Natural killer cell treated with Interleukin-12 subunit alpha and Interleukin-12 subunit beta and Interleukin-15 and Interleukin-18, amount 100 ng/mL, for 72 hours (primary cell): Measurements from ENCODE around the gene RAP2A. TPM values are rescaled to one million over a fixed set of nuclear protein-coding genes. Genes with fewer than 3 reads are reported as not detected.

Experiments used
- ATAC-seq, 2 donors: fragments of 150-1000 bp; cut with Tn5 transposase in 1 of 2; sonication (Bioruptor Pico), chemical (Tn5 transposase) in 1 of 2; 2 replicates each; pipeline ENCODE4 v1.10.0; 2021
- DNase-seq: peaks from one replicate; pipeline ENCODE4 v3.0.0; 2022; ENCODE audit warnings: low spot score
- H3K27ac Mint-ChIP-seq, 2 donors: 1 replicate in 1 of 2; 2 replicates in 1 of 2; pipeline ENCODE4 v1.8.0; 2022; ENCODE audit warnings: mixed read lengths in 2 of 2, mild to moderate bottlenecking in 1 of 2, moderate library complexity in 1 of 2
- H3K27me3 Mint-ChIP-seq, 2 donors: 1 replicate in 1 of 2; 2 replicates in 1 of 2; pipeline ENCODE4 v1.8.0; 2022; ENCODE audit warnings: mixed read lengths in 2 of 2
- H3K36me3 Mint-ChIP-seq: one replicate; pipeline ENCODE4 v1.8.0; 2022; ENCODE audit warnings: mixed read lengths
- H3K4me1 Mint-ChIP-seq, 2 donors: 1 replicate in 1 of 2; 2 replicates in 1 of 2; pipeline ENCODE4 v1.8.0; 2022; ENCODE audit warnings: low read depth in 2 of 2, mixed read lengths in 2 of 2, mild to moderate bottlenecking in 1 of 2
- H3K4me3 Mint-ChIP-seq: one replicate; pipeline ENCODE4 v1.8.0; 2022; ENCODE audit warnings: mixed read lengths
- H3K9me3 Mint-ChIP-seq: 2 replicates; pipeline ENCODE4 v1.8.0; 2022; ENCODE audit warnings: mixed read lengths
- total RNA-seq, 2 donors: library from RNA; stranded (reverse); gene quantifications; one replicate each; pipeline ENCODE4 v1.2.3, GENCODE V29; 2022

RAP2A gene
- 10 to 100 TPM; 22.1 to 34.6 TPM for total RNA-seq

GRCh38 chr13:97433727-97434396 lies at the start of gene RAP2A:
Gene RAP2A (plus strand): TSS chr13:97434169. CDS start chr13:97434471, 302 bp downstream.
- H3K4me3 Mint-ChIP-seq: peak within 1 kb of the TSS; percentile 98
- H3K27me3 Mint-ChIP-seq: peaks cover 8 to 10% of the 10 kb centered on the region in 2 donors
- no peaks in the 10 kb centered on the region for H3K36me3 Mint-ChIP-seq
- H3K9me3 Mint-ChIP-seq: no peaks in the 10 kb centered on the region
- ATAC-seq: peak; percentile 80 to 81
- H3K27ac Mint-ChIP-seq: peak within 1 kb of the TSS; percentile 95
- peak; percentile 94 for DNase-seq
- peaks cover 21 to 28% of the 10 kb centered on the region in 2 donors for H3K4me1 Mint-ChIP-seq

- Mint-ChIP-seq H3K27me3 (no peaks in the 10 kb centered on the region), H3K27ac (no peak overlapping the region), H3K9me3 (no peaks in the 10 kb centered on the region), H3K36me3 (peaks cover 5% of the 10 kb centered on the region), H3K4me3 (no peak overlapping the region), H3K4me1 (peaks cover 20 to 21% of the 10 kb centered on the region in 2 donors)
- DNase-seq: no peak
- no peak for ATAC-seq
Observed at GRCh38 chr13:97384371-97384770, 49.6 kb upstream of the RAP2A start.

- peaks cover 20 to 21% of the 10 kb centered on the region in 2 donors for H3K4me1 Mint-ChIP-seq
- DNase-seq (no peak), ATAC-seq (no peak)
- H3K9me3 Mint-ChIP-seq: no peaks in the 10 kb centered on the region
- H3K27me3 Mint-ChIP-seq: no peaks in the 10 kb centered on the region
- H3K27ac Mint-ChIP-seq: no peak overlapping the region
- no peak overlapping the region for H3K4me3 Mint-ChIP-seq
- peaks cover 5% of the 10 kb centered on the region for H3K36me3 Mint-ChIP-seq
Observed at GRCh38 chr13:97385146-97385545, 48.8 kb upstream of the RAP2A start.

GRCh38 chr13:97385854-97386253 lies 48.1 kb upstream of the RAP2A start:
- H3K4me1 Mint-ChIP-seq: peaks cover 20 to 21% of the 10 kb centered on the region in 2 donors
- DNase-seq: no peak
- no peaks in the 10 kb centered on the region for H3K9me3 Mint-ChIP-seq
- no peak overlapping the region for H3K4me3 Mint-ChIP-seq
- no peaks in the 10 kb centered on the region for H3K27me3 Mint-ChIP-seq
- no peak for ATAC-seq
- peaks cover 5% of the 10 kb centered on the region for H3K36me3 Mint-ChIP-seq
- no peak overlapping the region for H3K27ac Mint-ChIP-seq

GRCh38 chr13:97386801-97387484 lies 47.0 kb upstream of the RAP2A start:
- no peaks in the 10 kb centered on the region for H3K9me3 Mint-ChIP-seq
- peak; percentile 69 for DNase-seq
- H3K27ac Mint-ChIP-seq: peak overlapping the region; percentile 46 to 59
- H3K27me3 Mint-ChIP-seq: no peaks in the 10 kb centered on the region
- peak overlapping the region; percentile 21 for H3K4me3 Mint-ChIP-seq
- peaks cover 5% of the 10 kb centered on the region for H3K36me3 Mint-ChIP-seq
- peaks cover 20 to 21% of the 10 kb centered on the region in 2 donors for H3K4me1 Mint-ChIP-seq
- ATAC-seq: peak; percentile 93 to 96

- Mint-ChIP-seq H3K4me3 (no peak overlapping the region), H3K9me3 (no peaks in the 10 kb centered on the region), H3K27me3 (no peaks in the 10 kb centered on the region), H3K36me3 (peaks cover 5% of the 10 kb centered on the region), H3K27ac (peak overlapping the region; percentile 46 to 59), H3K4me1 (peaks cover 20 to 21% of the 10 kb centered on the region in 2 donors)
- DNase-seq (no peak), ATAC-seq (peak in 1 of 2 donors; percentile 65)
Observed at GRCh38 chr13:97387485-97387839, 46.5 kb upstream of the RAP2A start.

- peaks cover 1% of the 10 kb centered on the region for H3K36me3 Mint-ChIP-seq
- H3K9me3 Mint-ChIP-seq: no peaks in the 10 kb centered on the region
- peaks cover 20 to 21% of the 10 kb centered on the region in 2 donors for H3K4me1 Mint-ChIP-seq
- DNase-seq (no peak), ATAC-seq (no peak)
- H3K27ac Mint-ChIP-seq: peak overlapping the region; percentile 46 to 59
- H3K4me3 Mint-ChIP-seq: no peak overlapping the region
- no peaks in the 10 kb centered on the region for H3K27me3 Mint-ChIP-seq
Observed at GRCh38 chr13:97387890-97388289, 46.1 kb upstream of the RAP2A start.

- no peaks in the 10 kb centered on the region for H3K36me3 Mint-ChIP-seq
- ATAC-seq (no peak), DNase-seq (no peak)
- no peaks in the 10 kb centered on the region for H3K27me3 Mint-ChIP-seq
- H3K27ac Mint-ChIP-seq: no peak overlapping the region
- no peak overlapping the region for H3K4me3 Mint-ChIP-seq
- peaks cover 20 to 21% of the 10 kb centered on the region in 2 donors for H3K4me1 Mint-ChIP-seq
- no peaks in the 10 kb centered on the region for H3K9me3 Mint-ChIP-seq
Observed at GRCh38 chr13:97388373-97388772, 45.6 kb upstream of the RAP2A start.

GRCh38 chr13:97390941-97391600 lies 42.9 kb upstream of the RAP2A start:
- Mint-ChIP-seq H3K4me3 (no peak overlapping the region), H3K27me3 (no peaks in the 10 kb centered on the region), H3K36me3 (no peaks in the 10 kb centered on the region), H3K9me3 (no peaks in the 10 kb centered on the region), H3K4me1 (peaks cover 17 to 18% of the 10 kb centered on the region in 2 donors), H3K27ac (no peak overlapping the region)
- DNase-seq (no peak), ATAC-seq (no peak)

GRCh38 chr13:97392020-97392419 lies 41.9 kb upstream of the RAP2A start:
- Mint-ChIP-seq H3K36me3 (no peaks in the 10 kb centered on the region), H3K27ac (no peak overlapping the region), H3K4me1 (peaks cover 9% of the 10 kb centered on the region in 2 donors), H3K9me3 (no peaks in the 10 kb centered on the region), H3K27me3 (no peaks in the 10 kb centered on the region), H3K4me3 (no peak overlapping the region)
- DNase-seq (no peak), ATAC-seq (no peak)

GRCh38 chr13:97394542-97394941 lies 39.4 kb upstream of the RAP2A start:
- H3K27ac Mint-ChIP-seq: no peak overlapping the region
- no peaks in the 10 kb centered on the region for H3K27me3 Mint-ChIP-seq
- no peaks in the 10 kb centered on the region for H3K4me1 Mint-ChIP-seq
- no peak overlapping the region for H3K4me3 Mint-ChIP-seq
- DNase-seq (no peak), ATAC-seq (no peak)
- H3K36me3 Mint-ChIP-seq: no peaks in the 10 kb centered on the region
- H3K9me3 Mint-ChIP-seq: no peaks in the 10 kb centered on the region

GRCh38 chr13:97395447-97396136 lies 38.4 kb upstream of the RAP2A start:
- ATAC-seq (no peak), DNase-seq (no peak)
- Mint-ChIP-seq H3K4me3 (no peak overlapping the region), H3K27me3 (no peaks in the 10 kb centered on the region), H3K27ac (no peak overlapping the region), H3K4me1 (no peaks in the 10 kb centered on the region), H3K9me3 (no peaks in the 10 kb centered on the region), H3K36me3 (no peaks in the 10 kb centered on the region)

- ATAC-seq: no peak
- Mint-ChIP-seq H3K4me1 (no peaks in the 10 kb centered on the region), H3K9me3 (peaks cover 5% of the 10 kb centered on the region), H3K27me3 (peaks cover under 1 to 3% of the 10 kb centered on the region in 2 donors), H3K36me3 (no peaks in the 10 kb centered on the region), H3K27ac (no peak overlapping the region), H3K4me3 (no peak overlapping the region)
- no peak for DNase-seq
Observed at GRCh38 chr13:97397267-97397666, 36.7 kb upstream of the RAP2A start.
